ENCODE data around the gene ATPAF2.
"Not testable (repeated sequence)": the region's sequence is repeated elsewhere in the genome, so short reads cannot be mapped to it uniquely, and the experiment has no call there.

ATPAF2 gene

GRCh38 chr17:18009609-18010420, 29.2 kb downstream of the ATPAF2 start:
- no peak for DNase-seq (ENCODE audit: low read depth in 2 of 2)

GRCh38 chr17:18008496-18009268, 30.3 kb downstream of the ATPAF2 start:
- no peak for DNase-seq (ENCODE audit: low read depth in 2 of 2)

GRCh38 chr17:18006495-18007239, 32.3 kb downstream of the ATPAF2 start:
- DNase-seq (ENCODE audit: low read depth in 2 of 2) = no peak

- DNase-seq (ENCODE audit: low read depth in 2 of 2) = no peak
These were observed 33.5 kb downstream of the ATPAF2 start for GRCh38 chr17:18005496-18005895.

- no peak for DNase-seq (ENCODE audit: low read depth in 2 of 2)
These were observed 34.1 kb downstream of the ATPAF2 start for GRCh38 chr17:18004884-18005305.

GRCh38 chr17:18004345-18004744, 34.6 kb downstream of the ATPAF2 start:
- DNase-seq (ENCODE audit: low read depth in 2 of 2) = no peak

- DNase-seq (ENCODE audit: low read depth in 2 of 2) = no peak
These were observed 36.8 kb downstream of the ATPAF2 start for GRCh38 chr17:18002171-18002570.

- no peak for DNase-seq (ENCODE audit: low read depth in 2 of 2)
These were observed 38.9 kb downstream of the ATPAF2 start for GRCh38 chr17:18000030-18000408.

- DNase-seq (ENCODE audit: low read depth in 2 of 2) = no peak
These were observed 39.5 kb downstream of the ATPAF2 start for GRCh38 chr17:17999364-18000029.

GRCh38 chr17:17998934-17999333, 40.0 kb downstream of the ATPAF2 start:
- DNase-seq (ENCODE audit: low read depth in 2 of 2) = no peak

- not testable (repeated sequence) for DNase-seq (ENCODE audit: low read depth in 2 of 2)
These were observed 43.1 kb downstream of the ATPAF2 start for GRCh38 chr17:17995887-17996286.

- peak in 1 of 2 donors; percentile 8 for DNase-seq (ENCODE audit: low read depth in 2 of 2)
These were observed 44.5 kb downstream of the ATPAF2 start for GRCh38 chr17:17994271-17995069.

GRCh38 chr17:17993852-17994251, 45.1 kb downstream of the ATPAF2 start:
- no peak for DNase-seq (ENCODE audit: low read depth in 2 of 2)

- no peak for DNase-seq (ENCODE audit: low read depth in 2 of 2)
These were observed 45.6 kb downstream of the ATPAF2 start for GRCh38 chr17:17993366-17993765.

- no peak for DNase-seq (ENCODE audit: low read depth in 2 of 2)
These were observed 48.7 kb downstream of the ATPAF2 start for GRCh38 chr17:17990282-17990681.

- DNase-seq (ENCODE audit: low read depth in 2 of 2) = no peak
These were observed 49.4 kb downstream of the ATPAF2 start for GRCh38 chr17:17989618-17990017.

GRCh38 chr17:17989081-17989480, 49.9 kb downstream of the ATPAF2 start:
- no peak for DNase-seq (ENCODE audit: low read depth in 2 of 2)

GRCh38 chr17:17988427-17988945, 50.5 kb downstream of the ATPAF2 start:
- no peak for DNase-seq (ENCODE audit: low read depth in 2 of 2)

GRCh38 chr17:17987901-17988300, 51.1 kb downstream of the ATPAF2 start:
- DNase-seq (ENCODE audit: low read depth in 2 of 2) = no peak

GRCh38 chr17:17987187-17987896, 51.6 kb downstream of the ATPAF2 start:
- no peak for DNase-seq (ENCODE audit: low read depth in 2 of 2)

Data from stimulated activated CD8-positive, alpha-beta memory T cell treated with anti-CD3 and anti-CD28 coated beads, Interleukin-15, amount 100 ng/mL, for 48 hours (primary cell).